ENCODE data around the gene SUGP2.

- TF ChIP-seq CTCF (IDR thresholded peaks at IDR 0.05) (no peak), POLR2A (IDR thresholded peaks at IDR 0.05) (no peak)
These were observed 41.0 kb upstream of the SUGP2 start for GRCh38 chr19:19074196-19074882.

Measured in adrenal gland (tissue), 5 donors.